Loucy (cell line): ENCODE data around the gene SEC14L2.

Source experiments
- EZH2phosphoT487 ChIP-seq: fragments of 200-600 bp; IDR thresholded peaks from 2 replicates; pipeline ENCODE4 v1.6.1; 2018; ENCODE audit warnings: antibody characterized with exemption, mild to moderate bottlenecking, moderate library complexity, borderline replicate concordance
- TF ChIP-seq, protein P1 (sequence below): fragments of 200-600 bp; sonication (generic); conservative IDR thresholded peaks from 2 replicates; pipeline ENCODE4 v1.5.1; 2014; ENCODE audit warnings: mild to moderate bottlenecking, antibody characterized with exemption, low read length

DNA sequence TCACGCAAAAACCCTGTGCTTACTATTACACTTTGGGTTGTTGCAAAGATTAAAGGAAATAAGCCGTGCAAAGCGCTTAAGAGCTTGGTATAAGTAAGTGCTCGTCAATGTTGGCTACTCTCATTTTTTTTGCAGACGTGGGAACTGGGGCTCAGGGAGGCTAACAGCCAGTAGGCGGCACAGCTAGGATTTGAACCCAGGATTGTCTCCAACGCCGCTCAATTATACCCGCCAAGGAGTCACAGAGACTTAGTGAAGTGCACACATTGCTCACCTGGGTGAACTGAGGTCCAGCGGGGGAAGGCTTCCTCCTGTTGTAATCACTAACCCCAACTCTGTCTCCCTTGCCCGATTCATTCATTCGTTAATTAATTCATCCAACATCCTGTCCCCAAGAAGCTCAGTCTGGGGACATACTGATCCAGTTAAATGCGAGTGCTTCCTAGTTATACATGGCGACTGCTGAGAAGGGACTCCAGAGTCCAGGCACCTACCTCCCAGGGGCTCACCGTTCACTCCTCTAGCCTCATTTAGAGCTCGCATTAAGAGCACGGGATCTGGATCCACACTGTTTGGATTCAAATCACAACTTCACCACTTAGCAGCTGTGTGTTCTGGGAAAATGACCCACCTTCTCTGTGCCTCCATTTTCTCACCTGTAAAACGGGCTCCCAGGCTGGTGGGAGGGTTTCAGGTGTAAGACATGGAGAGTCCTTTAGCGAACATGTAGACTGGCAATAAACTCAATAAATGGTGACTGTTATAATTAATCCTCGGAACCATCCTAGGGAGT, 27.9 kb downstream of the SEC14L2 start:
- TF ChIP-seq, protein P1, sequence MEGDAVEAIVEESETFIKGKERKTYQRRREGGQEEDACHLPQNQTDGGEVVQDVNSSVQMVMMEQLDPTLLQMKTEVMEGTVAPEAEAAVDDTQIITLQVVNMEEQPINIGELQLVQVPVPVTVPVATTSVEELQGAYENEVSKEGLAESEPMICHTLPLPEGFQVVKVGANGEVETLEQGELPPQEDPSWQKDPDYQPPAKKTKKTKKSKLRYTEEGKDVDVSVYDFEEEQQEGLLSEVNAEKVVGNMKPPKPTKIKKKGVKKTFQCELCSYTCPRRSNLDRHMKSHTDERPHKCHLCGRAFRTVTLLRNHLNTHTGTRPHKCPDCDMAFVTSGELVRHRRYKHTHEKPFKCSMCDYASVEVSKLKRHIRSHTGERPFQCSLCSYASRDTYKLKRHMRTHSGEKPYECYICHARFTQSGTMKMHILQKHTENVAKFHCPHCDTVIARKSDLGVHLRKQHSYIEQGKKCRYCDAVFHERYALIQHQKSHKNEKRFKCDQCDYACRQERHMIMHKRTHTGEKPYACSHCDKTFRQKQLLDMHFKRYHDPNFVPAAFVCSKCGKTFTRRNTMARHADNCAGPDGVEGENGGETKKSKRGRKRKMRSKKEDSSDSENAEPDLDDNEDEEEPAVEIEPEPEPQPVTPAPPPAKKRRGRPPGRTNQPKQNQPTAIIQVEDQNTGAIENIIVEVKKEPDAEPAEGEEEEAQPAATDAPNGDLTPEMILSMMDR: no peak
- no peak for TF ChIP-seq EZH2phosphoT487
